HL-60 (cell line): ENCODE results near the gene TSSK6.

ENCODE experiments used
- DNase-seq, 2 experiments: peaks; one replicate each; pipeline ENCODE4 v3.0.0-alpha.2; 2010 to 2020; ENCODE audit warnings: low read depth in 1 of 2, low spot score in 1 of 2
- H3K27ac ChIP-seq: fragments of 250-450 bp; sonication (Bioruptor Pico); replicated peaks from 2 replicates; pipeline ENCODE4 v1.5.1; 2020; ENCODE audit warnings: mild to moderate bottlenecking, moderate library complexity
- H3K27me3 ChIP-seq: fragments of 250-450 bp; sonication (Bioruptor Pico); 2 replicates; pipeline ENCODE4 v1.5.1; 2021; ENCODE audit warnings: mild to moderate bottlenecking, moderate library complexity; ENCODE audit not compliant: insufficient read depth, poor library complexity, severe bottlenecking
- H3K4me3 ChIP-seq: replicated peaks from 2 replicates; pipeline ENCODE4 v1.5.1; 2011; ENCODE audit warnings: mild to moderate bottlenecking, control low read depth, low read length; ENCODE audit not compliant: insufficient read depth
- GABPA ChIP-seq: IDR thresholded peaks from 2 replicates; pipeline ENCODE4 v1.6.1; 2012; ENCODE audit warnings: low read depth
- POLR2AphosphoS5 ChIP-seq: IDR thresholded peaks from 2 replicates; pipeline ENCODE4 v1.6.1; 2012; ENCODE audit warnings: low read depth
- SPI1 ChIP-seq: IDR thresholded peaks from 2 replicates; pipeline ENCODE4 v1.6.1; 2012; ENCODE audit warnings: low read depth, mild to moderate bottlenecking, borderline replicate concordance
- TF ChIP-seq, protein P1 (sequence below): IDR thresholded peaks from 2 replicates; pipeline ENCODE4 v1.6.1; 2012; ENCODE audit warnings: low read depth; ENCODE audit not compliant: insufficient replicate concordance
- TF ChIP-seq, protein P2 (sequence below): IDR thresholded peaks from one replicate; pipeline ENCODE4 v1.5.1; 2011; ENCODE audit warnings: low read length, control low read depth, inconsistent platforms; ENCODE audit not compliant: insufficient read depth

TSSK6 gene

DNA sequence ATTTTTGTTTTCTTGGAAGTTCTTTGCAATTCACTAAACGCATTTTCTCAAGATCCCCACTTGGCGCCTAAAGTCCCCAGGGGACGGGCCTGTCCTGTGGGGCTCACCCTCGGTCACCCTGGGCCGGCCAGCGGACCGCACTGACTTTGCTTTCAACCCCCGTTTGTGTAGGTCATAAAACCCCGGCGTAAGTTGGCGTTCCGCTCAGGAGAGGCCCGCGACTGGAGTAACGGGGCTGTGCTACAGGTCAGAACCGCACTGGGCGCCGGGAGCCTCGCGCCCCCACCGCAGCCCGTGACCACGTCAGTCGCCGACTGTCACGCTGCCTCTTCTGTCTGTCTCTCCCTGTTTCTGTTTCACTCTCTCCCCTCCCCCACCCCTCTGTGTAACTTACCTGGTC, 13.6 kb downstream of the TSSK6 start:
- no peak overlapping the region for H3K27ac ChIP-seq
- TF ChIP-seq, protein P1, sequence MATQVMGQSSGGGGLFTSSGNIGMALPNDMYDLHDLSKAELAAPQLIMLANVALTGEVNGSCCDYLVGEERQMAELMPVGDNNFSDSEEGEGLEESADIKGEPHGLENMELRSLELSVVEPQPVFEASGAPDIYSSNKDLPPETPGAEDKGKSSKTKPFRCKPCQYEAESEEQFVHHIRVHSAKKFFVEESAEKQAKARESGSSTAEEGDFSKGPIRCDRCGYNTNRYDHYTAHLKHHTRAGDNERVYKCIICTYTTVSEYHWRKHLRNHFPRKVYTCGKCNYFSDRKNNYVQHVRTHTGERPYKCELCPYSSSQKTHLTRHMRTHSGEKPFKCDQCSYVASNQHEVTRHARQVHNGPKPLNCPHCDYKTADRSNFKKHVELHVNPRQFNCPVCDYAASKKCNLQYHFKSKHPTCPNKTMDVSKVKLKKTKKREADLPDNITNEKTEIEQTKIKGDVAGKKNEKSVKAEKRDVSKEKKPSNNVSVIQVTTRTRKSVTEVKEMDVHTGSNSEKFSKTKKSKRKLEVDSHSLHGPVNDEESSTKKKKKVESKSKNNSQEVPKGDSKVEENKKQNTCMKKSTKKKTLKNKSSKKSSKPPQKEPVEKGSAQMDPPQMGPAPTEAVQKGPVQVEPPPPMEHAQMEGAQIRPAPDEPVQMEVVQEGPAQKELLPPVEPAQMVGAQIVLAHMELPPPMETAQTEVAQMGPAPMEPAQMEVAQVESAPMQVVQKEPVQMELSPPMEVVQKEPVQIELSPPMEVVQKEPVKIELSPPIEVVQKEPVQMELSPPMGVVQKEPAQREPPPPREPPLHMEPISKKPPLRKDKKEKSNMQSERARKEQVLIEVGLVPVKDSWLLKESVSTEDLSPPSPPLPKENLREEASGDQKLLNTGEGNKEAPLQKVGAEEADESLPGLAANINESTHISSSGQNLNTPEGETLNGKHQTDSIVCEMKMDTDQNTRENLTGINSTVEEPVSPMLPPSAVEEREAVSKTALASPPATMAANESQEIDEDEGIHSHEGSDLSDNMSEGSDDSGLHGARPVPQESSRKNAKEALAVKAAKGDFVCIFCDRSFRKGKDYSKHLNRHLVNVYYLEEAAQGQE = no peak
- TF ChIP-seq POLR2AphosphoS5 = no peak
- TF ChIP-seq SPI1 = no peak
- TF ChIP-seq, protein P2, sequence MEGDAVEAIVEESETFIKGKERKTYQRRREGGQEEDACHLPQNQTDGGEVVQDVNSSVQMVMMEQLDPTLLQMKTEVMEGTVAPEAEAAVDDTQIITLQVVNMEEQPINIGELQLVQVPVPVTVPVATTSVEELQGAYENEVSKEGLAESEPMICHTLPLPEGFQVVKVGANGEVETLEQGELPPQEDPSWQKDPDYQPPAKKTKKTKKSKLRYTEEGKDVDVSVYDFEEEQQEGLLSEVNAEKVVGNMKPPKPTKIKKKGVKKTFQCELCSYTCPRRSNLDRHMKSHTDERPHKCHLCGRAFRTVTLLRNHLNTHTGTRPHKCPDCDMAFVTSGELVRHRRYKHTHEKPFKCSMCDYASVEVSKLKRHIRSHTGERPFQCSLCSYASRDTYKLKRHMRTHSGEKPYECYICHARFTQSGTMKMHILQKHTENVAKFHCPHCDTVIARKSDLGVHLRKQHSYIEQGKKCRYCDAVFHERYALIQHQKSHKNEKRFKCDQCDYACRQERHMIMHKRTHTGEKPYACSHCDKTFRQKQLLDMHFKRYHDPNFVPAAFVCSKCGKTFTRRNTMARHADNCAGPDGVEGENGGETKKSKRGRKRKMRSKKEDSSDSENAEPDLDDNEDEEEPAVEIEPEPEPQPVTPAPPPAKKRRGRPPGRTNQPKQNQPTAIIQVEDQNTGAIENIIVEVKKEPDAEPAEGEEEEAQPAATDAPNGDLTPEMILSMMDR = no peak
- no peak for TF ChIP-seq GABPA
- H3K4me3 ChIP-seq = no peak overlapping the region
- H3K27me3 ChIP-seq = no peaks in the 10 kb centered on the region
- no peak for DNase-seq

DNA sequence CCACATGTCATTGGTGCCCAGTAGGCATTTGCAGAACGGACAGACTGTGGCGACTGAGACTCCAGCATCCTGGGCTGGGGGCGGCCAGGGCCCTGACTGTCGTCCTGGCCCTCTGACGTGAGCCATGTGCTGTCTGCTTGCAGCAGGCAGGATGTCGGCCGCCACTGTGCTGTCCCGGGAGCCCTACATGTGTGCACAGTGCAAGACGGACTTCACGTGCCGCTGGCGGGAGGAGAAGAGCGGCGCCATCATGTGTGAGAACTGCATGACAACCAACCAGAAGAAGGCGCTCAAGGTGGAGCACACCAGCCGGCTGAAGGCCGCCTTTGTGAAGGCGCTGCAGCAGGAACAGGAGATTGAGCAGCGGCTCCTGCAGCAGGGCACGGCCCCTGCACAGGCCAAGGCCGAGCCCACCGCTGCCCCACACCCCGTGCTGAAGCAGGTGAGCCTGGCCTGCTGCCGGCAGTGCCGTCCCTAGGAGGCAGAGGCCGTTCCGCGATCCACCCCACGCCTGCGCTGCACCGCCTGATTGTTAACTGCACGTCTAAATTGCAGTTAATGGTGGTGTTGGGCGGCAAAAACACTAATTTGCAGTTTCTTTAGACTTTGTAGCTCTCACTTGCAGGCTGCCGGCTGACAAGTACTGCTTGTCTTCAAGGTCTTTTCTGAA, 14.2 kb downstream of the TSSK6 start:
- H3K4me3 ChIP-seq = no peak overlapping the region
- no peaks in the 10 kb centered on the region for H3K27me3 ChIP-seq
- no peak for DNase-seq
- no peak overlapping the region for H3K27ac ChIP-seq
- TF ChIP-seq, protein P1 = no peak
- TF ChIP-seq POLR2AphosphoS5 (no peak), SPI1 (no peak)

DNA sequence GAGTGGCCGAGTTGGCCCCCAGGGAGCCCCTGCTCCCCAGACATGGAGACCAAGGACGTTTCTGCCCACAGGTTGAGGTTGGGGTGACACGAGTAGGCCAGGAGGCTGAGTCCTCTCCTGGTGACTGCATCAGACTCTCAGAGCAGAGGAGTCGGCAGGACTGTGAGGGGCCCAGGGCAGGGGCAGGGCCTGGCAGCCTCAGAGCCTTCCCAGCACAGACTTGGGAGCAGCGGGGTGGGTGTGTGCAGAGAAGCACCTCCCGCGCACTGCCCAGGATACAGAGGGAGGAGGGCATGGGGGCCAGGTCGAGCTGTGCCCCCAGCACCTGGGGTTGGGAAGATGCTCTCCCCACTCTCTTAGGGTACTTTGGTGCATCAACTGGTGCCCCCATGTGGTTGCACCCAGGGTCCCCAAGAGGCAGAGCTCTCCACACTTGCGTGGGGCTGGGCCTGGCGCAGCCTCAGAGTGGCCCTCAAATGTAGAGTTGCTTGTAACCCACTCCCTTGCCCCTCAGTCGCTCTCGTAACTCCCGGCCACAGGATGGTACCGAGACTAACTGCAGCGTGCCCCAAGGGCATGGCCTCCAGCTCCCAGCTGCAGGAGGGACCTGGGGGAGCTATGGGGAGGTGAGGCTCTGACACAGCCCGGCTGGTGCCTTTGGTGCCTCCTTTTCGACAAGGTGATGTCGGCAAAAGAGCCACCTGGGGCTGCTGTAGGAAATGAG, 15.9 kb downstream of the TSSK6 start:
- no peak overlapping the region for H3K27ac ChIP-seq
- no peak overlapping the region for H3K4me3 ChIP-seq
- no peak for DNase-seq
- TF ChIP-seq, protein P1 = no peak
- TF ChIP-seq POLR2AphosphoS5 (no peak), GABPA (no peak), SPI1 (no peak)
- TF ChIP-seq, protein P2 = no peak
- H3K27me3 ChIP-seq = no peaks in the 10 kb centered on the region
